Skeletal muscle cell (primary cell): Measurements from ENCODE around the gene DLGAP4.
"Not testable (repeated sequence)": the region's sequence is repeated elsewhere in the genome, so short reads cannot be mapped to it uniquely, and the experiment has no call there.

Experiments
- DNase-seq: peaks from one replicate; pipeline ENCODE4 v3.0.0-alpha.2; 2010; ENCODE audit warnings: low read depth
- H3K4me3 ChIP-seq: 2 replicates; pipeline ENCODE4 v1.5.1; 2011; ENCODE audit warnings: low read depth, mild to moderate bottlenecking, control low read depth, low read length, moderate library complexity

The DLGAP4 gene

GRCh38 chr20:36499723-36500501 lies 193.8 kb downstream of the DLGAP4 start:
- no peak overlapping the region for H3K4me3 ChIP-seq
- DNase-seq: no peak

GRCh38 chr20:36501367-36502006 lies 195.3 kb downstream of the DLGAP4 start:
- H3K4me3 ChIP-seq: no peak overlapping the region
- no peak for DNase-seq

- no peak for DNase-seq
- no peak overlapping the region for H3K4me3 ChIP-seq
Observed at GRCh38 chr20:36504295-36504694, 198.2 kb downstream of the DLGAP4 start.

- no peak for DNase-seq
- H3K4me3 ChIP-seq: no peak overlapping the region
Observed at GRCh38 chr20:36506253-36506652, 200.1 kb downstream of the DLGAP4 start.

- no peak for DNase-seq
Observed at GRCh38 chr20:36507746-36508145, 201.6 kb downstream of the DLGAP4 start.

GRCh38 chr20:36519012-36519719 lies 213.0 kb downstream of the DLGAP4 start:
- DNase-seq: no peak
- no peak overlapping the region for H3K4me3 ChIP-seq

More at GRCh38 chr20:36507746-36508145, 201.6 kb downstream of the DLGAP4 start:
- H3K4me3 ChIP-seq: no peak overlapping the region

- DNase-seq: no peak
- no peak overlapping the region for H3K4me3 ChIP-seq
Observed at GRCh38 chr20:36519944-36520343, 213.8 kb downstream of the DLGAP4 start.

GRCh38 chr20:36521526-36521925 lies 215.4 kb downstream of the DLGAP4 start:
- no peak for DNase-seq
- no peak overlapping the region for H3K4me3 ChIP-seq

- H3K4me3 ChIP-seq, DNase-seq: not testable (repeated sequence)
Observed at GRCh38 chr20:36522412-36522811, 216.3 kb downstream of the DLGAP4 start.

GRCh38 chr20:36523341-36523740 lies 217.2 kb downstream of the DLGAP4 start:
- no peak for DNase-seq
- H3K4me3 ChIP-seq: no peak overlapping the region

GRCh38 chr20:36525620-36526365 lies 219.7 kb downstream of the DLGAP4 start:
- no peak for DNase-seq
- H3K4me3 ChIP-seq: no peak overlapping the region

GRCh38 chr20:36526521-36527011 lies 220.4 kb downstream of the DLGAP4 start:
- H3K4me3 ChIP-seq: no peak overlapping the region
- DNase-seq: no peak

GRCh38 chr20:36527331-36528125 lies 221.4 kb downstream of the DLGAP4 start:
- H3K4me3 ChIP-seq: no peak overlapping the region
- no peak for DNase-seq

- no peak for DNase-seq
- H3K4me3 ChIP-seq: no peak overlapping the region
Observed at GRCh38 chr20:36528176-36528874, 222.2 kb downstream of the DLGAP4 start.

- H3K4me3 ChIP-seq: no peak overlapping the region
- DNase-seq: no peak
Observed at GRCh38 chr20:36528875-36529417, 222.8 kb downstream of the DLGAP4 start.

- no peak for DNase-seq
- no peak overlapping the region for H3K4me3 ChIP-seq
Observed at GRCh38 chr20:36532388-36532787, 226.2 kb downstream of the DLGAP4 start.

- H3K4me3 ChIP-seq: no peak overlapping the region
- no peak for DNase-seq
Observed at GRCh38 chr20:36532822-36533221, 226.7 kb downstream of the DLGAP4 start.
